ENCODE measurements around the gene MICAL2.
A peak's percentile ranks its signal among the peaks of the same experiment; 100 is the strongest.

MICAL2 gene

GRCh38 chr11:12270215-12270797 is 159.9 kb downstream of the MICAL2 start:
- peak; percentile 28 for DNase-seq (ENCODE audit: low read depth)
- TF ChIP-seq CTCF (conservative IDR thresholded peaks at IDR 0.05; ENCODE audit: low read depth, low read length) = no peak
- H3K4me3 ChIP-seq (ENCODE audit: low read depth, low read length) = no peak overlapping the region

DNA sequence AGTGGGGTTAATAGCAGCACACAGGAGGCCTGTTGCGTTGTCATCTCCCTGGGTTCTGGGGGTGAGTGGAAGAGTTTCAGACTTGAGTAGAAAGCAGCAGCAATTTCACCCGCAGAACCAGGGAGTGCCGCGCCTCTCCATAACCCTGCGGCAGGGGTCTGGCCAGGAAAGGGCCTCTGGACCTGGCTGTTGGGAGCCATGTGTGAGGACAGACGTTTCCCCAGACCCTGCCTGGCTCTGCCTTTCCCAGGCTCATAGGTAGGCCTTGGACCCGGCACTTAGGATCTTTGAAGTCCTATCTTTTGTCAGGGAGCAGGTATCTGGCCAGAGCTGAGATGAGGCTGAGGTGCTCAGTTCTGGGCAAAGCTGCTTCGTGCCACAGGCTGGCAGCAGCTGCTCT is 160.4 kb downstream of the MICAL2 start:
- no peak for TF ChIP-seq CTCF (conservative IDR thresholded peaks at IDR 0.05; ENCODE audit: low read depth, low read length)
- H3K4me3 ChIP-seq (ENCODE audit: low read depth, low read length) = no peak overlapping the region
- DNase-seq (ENCODE audit: low read depth) = no peak

DNA sequence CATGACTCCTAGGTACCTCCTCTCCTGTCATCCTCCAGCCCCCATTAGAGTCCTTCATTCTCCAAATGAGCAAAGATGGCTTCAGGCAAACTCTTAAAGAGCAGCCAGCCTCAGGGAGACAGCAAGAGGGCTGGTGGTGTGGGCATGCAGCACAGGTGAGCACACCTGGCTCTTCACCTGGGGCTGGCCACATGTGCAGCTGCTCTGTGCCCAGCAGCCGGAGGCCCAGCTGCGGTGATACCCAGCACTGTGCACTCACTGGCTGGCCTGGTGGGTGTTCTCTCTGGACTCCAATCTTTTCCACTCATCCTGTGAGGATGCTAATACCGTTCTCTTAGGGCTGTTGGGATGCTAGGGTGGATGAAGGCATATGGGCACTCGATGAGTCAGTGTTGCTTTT is 160.9 kb downstream of the MICAL2 start:
- TF ChIP-seq CTCF (conservative IDR thresholded peaks at IDR 0.05; ENCODE audit: low read depth, low read length) = no peak
- no peak overlapping the region for H3K4me3 ChIP-seq (ENCODE audit: low read depth, low read length)
- DNase-seq (ENCODE audit: low read depth) = no peak

DNA sequence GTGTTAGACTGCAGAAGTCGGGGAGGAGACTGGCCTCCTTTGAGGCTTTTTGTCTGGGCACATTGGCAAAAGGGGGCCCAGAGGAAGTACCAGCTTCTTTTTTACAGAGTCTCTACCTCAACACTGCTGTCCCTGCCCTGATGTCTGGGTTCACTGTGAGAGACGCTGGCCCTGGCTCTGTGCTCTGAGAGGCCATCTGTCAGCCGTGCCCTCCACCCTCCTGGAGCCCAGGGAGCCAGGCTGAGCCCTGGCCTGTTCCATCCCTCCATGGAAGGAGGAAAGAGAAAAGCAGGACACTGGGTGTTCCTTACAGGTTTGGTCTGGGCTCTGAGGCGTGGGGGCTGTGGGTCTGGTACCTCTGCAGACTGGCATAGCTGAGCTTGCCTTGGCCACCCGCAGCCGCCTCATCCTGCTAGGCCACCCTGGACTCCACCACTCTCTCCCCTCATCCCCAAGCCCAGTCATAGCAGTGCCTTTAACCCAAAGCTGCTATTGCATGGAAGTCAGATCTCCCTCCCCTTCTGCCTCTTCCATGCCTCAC is 161.5 kb downstream of the MICAL2 start:
- no peak overlapping the region for H3K4me3 ChIP-seq (ENCODE audit: low read depth, low read length)
- no peak for TF ChIP-seq CTCF (conservative IDR thresholded peaks at IDR 0.05; ENCODE audit: low read depth, low read length)
- DNase-seq (ENCODE audit: low read depth) = no peak

- no peak for TF ChIP-seq CTCF (conservative IDR thresholded peaks at IDR 0.05; ENCODE audit: low read depth, low read length)
- DNase-seq (ENCODE audit: low read depth) = peak; percentile 67
- no peak overlapping the region for H3K4me3 ChIP-seq (ENCODE audit: low read depth, low read length)
These were observed 162.6 kb downstream of the MICAL2 start for GRCh38 chr11:12272821-12273617.

- DNase-seq (ENCODE audit: low read depth) = no peak
- no peak overlapping the region for H3K4me3 ChIP-seq (ENCODE audit: low read depth, low read length)
- TF ChIP-seq CTCF (conservative IDR thresholded peaks at IDR 0.05; ENCODE audit: low read depth, low read length) = no peak
These were observed 163.2 kb downstream of the MICAL2 start for GRCh38 chr11:12273618-12273995.

Measured in choroid plexus epithelial cell (primary cell).